GM18907 (cell line): ENCODE results near the gene OPA1.
A peak's percentile ranks its signal among the peaks of the same experiment; 100 is the strongest.

Source experiments
- ATAC-seq: cut with Tn5 transposase; IDR thresholded peaks from one replicate; pipeline ENCODE4 v1.9.1; 2021; ENCODE audit warnings: mild to moderate bottlenecking, moderate library complexity; ENCODE audit not compliant: unreplicated experiment

Gene OPA1

GRCh38 chr3:193645806-193646205, 52.8 kb downstream of the OPA1 start:
- ATAC-seq = no peak

GRCh38 chr3:193648542-193649076, 55.6 kb downstream of the OPA1 start:
- no peak for ATAC-seq

GRCh38 chr3:193650585-193650984, 57.6 kb downstream of the OPA1 start:
- no peak for ATAC-seq

GRCh38 chr3:193655831-193656433, 62.9 kb downstream of the OPA1 start:
- no peak for ATAC-seq

- ATAC-seq = no peak
Observed at GRCh38 chr3:193656445-193656844, 63.4 kb downstream of the OPA1 start.

- ATAC-seq = no peak
Observed at GRCh38 chr3:193656878-193657282, 63.9 kb downstream of the OPA1 start.

GRCh38 chr3:193660171-193660570, 67.2 kb downstream of the OPA1 start:
- no peak for ATAC-seq

- no peak for ATAC-seq
Observed at GRCh38 chr3:193660698-193661411, 67.8 kb downstream of the OPA1 start.

- no peak for ATAC-seq
Observed at GRCh38 chr3:193662757-193663322, 69.8 kb downstream of the OPA1 start.

- ATAC-seq = no peak
Observed at GRCh38 chr3:193665370-193665989, 72.5 kb downstream of the OPA1 start.

- ATAC-seq = no peak
Observed at GRCh38 chr3:193673845-193674244, 80.8 kb downstream of the OPA1 start.

- no peak for ATAC-seq
Observed at GRCh38 chr3:193674714-193675113, 81.7 kb downstream of the OPA1 start.

GRCh38 chr3:193677734-193678133, 84.7 kb downstream of the OPA1 start:
- no peak for ATAC-seq

GRCh38 chr3:193680220-193680619, 87.2 kb downstream of the OPA1 start:
- no peak for ATAC-seq

- ATAC-seq = no peak
Observed at GRCh38 chr3:193681631-193682030, 88.6 kb downstream of the OPA1 start.

- ATAC-seq = no peak
Observed at GRCh38 chr3:193686665-193687483, 93.9 kb downstream of the OPA1 start.

GRCh38 chr3:193688834-193689714, 96.1 kb downstream of the OPA1 start:
- ATAC-seq = no peak

GRCh38 chr3:193693774-193694173, 100.8 kb downstream of the OPA1 start:
- peak; percentile 55 for ATAC-seq

- peak; percentile 66 for ATAC-seq
Observed at GRCh38 chr3:193701953-193702635, 109.1 kb downstream of the OPA1 start.
